Measurements from ENCODE around the gene C7orf25.
"Not testable (repeated sequence)": the region's sequence is repeated elsewhere in the genome, so short reads cannot be mapped to it uniquely, and the experiment has no call there.

The C7orf25 gene

GRCh38 chr7:42929449-42929848 lies 17.6 kb upstream of the C7orf25 start:
- DNase-seq (ENCODE audit: low read depth): no peak

GRCh38 chr7:42928754-42929153 lies 16.9 kb upstream of the C7orf25 start:
- no peak for DNase-seq (ENCODE audit: low read depth)

GRCh38 chr7:42926204-42926603 lies 14.3 kb upstream of the C7orf25 start:
- DNase-seq (ENCODE audit: low read depth): no peak

GRCh38 chr7:42925630-42926029 lies 13.8 kb upstream of the C7orf25 start:
- DNase-seq (ENCODE audit: low read depth): no peak

GRCh38 chr7:42924223-42924838 lies 12.5 kb upstream of the C7orf25 start:
- DNase-seq (ENCODE audit: low read depth): no peak

GRCh38 chr7:42922017-42922753 lies 10.3 kb upstream of the C7orf25 start:
- no peak for DNase-seq (ENCODE audit: low read depth)

GRCh38 chr7:42915356-42915755 lies 3.5 kb upstream of the C7orf25 start:
- no peak for DNase-seq (ENCODE audit: low read depth)

GRCh38 chr7:42914421-42915045 lies 2.7 kb upstream of the C7orf25 start:
- DNase-seq (ENCODE audit: low read depth): no peak

- no peak for DNase-seq (ENCODE audit: low read depth)
Observed at GRCh38 chr7:42914009-42914408, 2.1 kb upstream of the C7orf25 start.

GRCh38 chr7:42913591-42913990 lies 1.7 kb upstream of the C7orf25 start:
- DNase-seq (ENCODE audit: low read depth): no peak

- DNase-seq (ENCODE audit: low read depth): no peak
Observed at GRCh38 chr7:42910306-42910705, 1.6 kb downstream of the C7orf25 start.

GRCh38 chr7:42907316-42907715 lies 4.6 kb downstream of the C7orf25 start:
- DNase-seq (ENCODE audit: low read depth): no peak

- DNase-seq (ENCODE audit: low read depth): no peak
Observed at GRCh38 chr7:42906181-42906580, 5.7 kb downstream of the C7orf25 start.

- no peak for DNase-seq (ENCODE audit: low read depth)
Observed at GRCh38 chr7:42902331-42902730, 9.5 kb downstream of the C7orf25 start.

GRCh38 chr7:42900842-42901241 lies 11.0 kb downstream of the C7orf25 start:
- DNase-seq (ENCODE audit: low read depth): no peak

GRCh38 chr7:42893346-42894240 lies 18.3 kb downstream of the C7orf25 start:
- DNase-seq (ENCODE audit: low read depth): no peak

GRCh38 chr7:42886893-42887505 lies 24.9 kb downstream of the C7orf25 start:
- DNase-seq (ENCODE audit: low read depth): no peak

GRCh38 chr7:42886129-42886528 lies 25.7 kb downstream of the C7orf25 start:
- DNase-seq (ENCODE audit: low read depth): no peak

- not testable (repeated sequence) for DNase-seq (ENCODE audit: low read depth)
Observed at GRCh38 chr7:42885183-42885582, 26.7 kb downstream of the C7orf25 start.

GRCh38 chr7:42883950-42884349 lies 27.9 kb downstream of the C7orf25 start:
- DNase-seq (ENCODE audit: low read depth): no peak

- no peak for DNase-seq (ENCODE audit: low read depth)
Observed at GRCh38 chr7:42880392-42880791, 31.5 kb downstream of the C7orf25 start.

- no peak for DNase-seq (ENCODE audit: low read depth)
Observed at GRCh38 chr7:42878303-42878702, 33.6 kb downstream of the C7orf25 start.

All from HS-27A (cell line).